Transverse colon (tissue), 4 donors: Measurements from ENCODE around the gene ZNF497. TPM values are rescaled to one million over a fixed set of nuclear protein-coding genes. Genes with fewer than 3 reads are reported as not detected.

Experiments
- DNase-seq: peaks from one replicate; pipeline ENCODE4 v3.0.0-alpha.2; 2019
- H3K27ac ChIP-seq, 4 donors: fragments of 200-600 bp; sonication (generic); 2 replicates each; pipeline ENCODE4 v1.5.1; 2016 to 2018; ENCODE audit warnings: inconsistent platforms in 4 of 4
- H3K27me3 ChIP-seq: fragments of 200-600 bp; sonication (generic); 2 replicates; pipeline ENCODE4 v1.5.1; 2017; ENCODE audit warnings: inconsistent platforms
- H3K36me3 ChIP-seq, 4 donors: fragments of 200-600 bp; sonication (generic); 2 replicates each; pipeline ENCODE4 v1.5.1; 2017 to 2019; ENCODE audit warnings: inconsistent platforms in 4 of 4
- H3K4me1 ChIP-seq, 4 donors: fragments of 200-600 bp; sonication (generic); 2 replicates each; pipeline ENCODE4 v1.5.1; 2017 to 2020; ENCODE audit warnings: inconsistent platforms in 4 of 4
- H3K4me3 ChIP-seq, 4 donors: fragments of 200-600 bp; sonication (generic); 1 replicate in 1 of 4; 2 replicates in 3 of 4; pipeline versions ENCODE4 v1.5.1 to v1.6.1; 2017 to 2019; ENCODE audit warnings: inconsistent platforms in 4 of 4
- H3K9me3 ChIP-seq, 2 donors: fragments of 200-600 bp; sonication (generic); 2 replicates each; pipeline ENCODE4 v1.5.1; 2017 to 2019; ENCODE audit warnings: inconsistent platforms in 2 of 2
- CTCF ChIP-seq, 5 experiments: fragments of 200-600 bp in 3 of 5; fragments of 450-650 bp in 2 of 5; sonication (generic) in 3 of 5; IDR thresholded peaks; 1 replicate in 2 of 5; 2 replicates in 3 of 5; pipeline ENCODE4 v1.5.1; 2016 to 2017; ENCODE audit warnings: antibody characterized with exemption in 5 of 5, inconsistent platforms in 3 of 5, mild to moderate bottlenecking in 2 of 5, moderate library complexity in 1 of 5
- EP300 ChIP-seq: sonication (generic); formaldehyde crosslinking; IDR thresholded peaks from one replicate; pipeline ENCODE4 v1.6.1; 2017; ENCODE audit warnings: antibody characterized with exemption, low read depth
- POLR2A ChIP-seq: fragments of 450-650 bp; IDR thresholded peaks from one replicate; pipeline ENCODE4 v1.6.1; 2016; ENCODE audit warnings: antibody characterized with exemption, mild to moderate bottlenecking, moderate library complexity
- POLR2AphosphoS5 ChIP-seq, 3 donors: sonication (generic); formaldehyde crosslinking; IDR thresholded peaks; one replicate each; pipeline ENCODE4 v1.6.1; 2016; ENCODE audit warnings: antibody characterized with exemption in 3 of 3
- WGBS, 2 donors: methylation state at CpG; one replicate each; pipeline ENCODE4 v1.1.5; 2018; ENCODE audit warnings: low coverage in 1 of 2; 5-methylcytosine and 5-hydroxymethylcytosine counted together
- in situ Hi-C, 4 donors: fragments of 200-750 bp; cut with MboI; loops; one replicate each; pipeline versions ENCODE4 v1.15.0 to v1.15.1; 2017; ENCODE audit warnings: low sequenced_read_pairs in 3 of 4, low pct_ligation_motif_present in 1 of 4, low pct_unique_long_range_greater_than_20kb in 1 of 4
- intact Hi-C: fragments of 100-400 bp; cut with DNase I; formaldehyde crosslinking; loops from one replicate; pipeline ENCODE4 v1.15.1; 2023; ENCODE audit warnings: low total_unique reads
- total RNA-seq, 4 donors: library from RNA; depleted of rRNA; stranded (reverse); fragments of >200 nt; gene quantifications; one replicate each; pipeline ENCODE4 v1.1.0, GENCODE V29; 2016

The ZNF497 gene
- total RNA-seq, 4 donors from 2014 or later, result 1.3 to 19.3 (median 4.2) TPM

DNA sequence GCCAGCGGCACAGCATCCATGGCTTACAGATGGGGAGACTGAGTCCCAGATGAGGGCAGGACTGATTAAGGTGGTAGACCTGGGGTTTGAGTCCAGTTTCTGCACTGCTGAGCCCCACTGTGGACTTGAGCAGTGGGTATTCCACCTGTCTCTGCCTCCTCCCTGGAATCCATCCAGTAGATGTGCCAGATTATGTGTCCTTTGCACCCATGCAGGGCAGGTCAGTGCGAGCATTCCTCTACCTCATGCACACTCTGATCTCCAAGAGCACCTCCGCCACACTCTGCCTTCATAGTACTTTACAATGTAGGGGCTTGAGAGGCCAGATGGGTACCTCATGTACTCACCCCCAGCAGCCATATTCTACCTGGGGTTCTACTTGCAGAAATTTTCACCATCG, 25.7 kb downstream of the ZNF497 start:
- in situ Hi-C loops (no loop called here), intact Hi-C loops (no loop called here)
- H3K9me3 ChIP-seq, result no peaks in the 10 kb centered on the region
- no peak overlapping the region for H3K4me3 ChIP-seq
- 98% methylated on average over 4 of the region's 4 CpGs; no CpG with 5 or more reads in 1 of the 2 donors for whole genome bisulfite sequencing, 2 donors
- H3K27ac ChIP-seq, result no peak overlapping the region
- no peaks in the 10 kb centered on the region for H3K27me3 ChIP-seq
- TF ChIP-seq EP300, result no peak
- TF ChIP-seq POLR2AphosphoS5 (IDR thresholded peaks at IDR 0.05), result no peak
- TF ChIP-seq CTCF (IDR thresholded peaks at IDR 0.05), result no peak
- TF ChIP-seq POLR2A, result no peak
- H3K36me3 ChIP-seq, result peaks cover 0 to 8% (median 3%) of the 10 kb centered on the region in 4 donors
- no peak for DNase-seq
- no peaks in the 10 kb centered on the region for H3K4me1 ChIP-seq

DNA sequence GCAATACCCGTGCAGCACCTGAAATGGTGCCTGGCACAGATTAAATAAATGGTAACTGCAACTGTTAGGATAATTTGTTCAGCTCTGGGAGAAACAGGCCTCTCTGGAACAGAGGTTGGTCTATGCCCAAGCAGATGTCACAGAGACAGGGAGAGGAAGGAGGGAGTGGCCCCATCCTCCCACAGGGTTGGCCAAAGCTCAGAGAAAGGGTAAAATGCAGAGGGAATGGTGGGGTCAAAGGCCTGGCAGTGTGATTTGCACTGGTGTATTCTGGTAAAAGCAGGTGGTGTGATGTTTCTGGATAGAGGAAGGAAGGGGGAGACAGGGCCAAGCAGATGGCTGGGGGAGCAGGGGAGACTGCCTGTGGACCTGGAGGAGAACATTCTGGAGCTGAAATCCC, 26.3 kb downstream of the ZNF497 start:
- intact Hi-C loops, result no loop called here
- H3K4me3 ChIP-seq, result no peak overlapping the region
- H3K27ac ChIP-seq, result no peak overlapping the region
- no peaks in the 10 kb centered on the region for H3K9me3 ChIP-seq
- H3K27me3 ChIP-seq, result no peaks in the 10 kb centered on the region
- in situ Hi-C loops, result no loop called here
- DNase-seq, result no peak
- 88% methylated on average over 1 of the region's 1 CpG; no CpG with 5 or more reads in 1 of the 2 donors for WGBS, 2 donors
- peaks cover 0 to 8% (median 3%) of the 10 kb centered on the region in 4 donors for H3K36me3 ChIP-seq
- TF ChIP-seq EP300, result no peak
- TF ChIP-seq CTCF (IDR thresholded peaks at IDR 0.05), result no peak
- no peak for TF ChIP-seq POLR2AphosphoS5 (IDR thresholded peaks at IDR 0.05)
- no peak for TF ChIP-seq POLR2A
- no peaks in the 10 kb centered on the region for H3K4me1 ChIP-seq

DNA sequence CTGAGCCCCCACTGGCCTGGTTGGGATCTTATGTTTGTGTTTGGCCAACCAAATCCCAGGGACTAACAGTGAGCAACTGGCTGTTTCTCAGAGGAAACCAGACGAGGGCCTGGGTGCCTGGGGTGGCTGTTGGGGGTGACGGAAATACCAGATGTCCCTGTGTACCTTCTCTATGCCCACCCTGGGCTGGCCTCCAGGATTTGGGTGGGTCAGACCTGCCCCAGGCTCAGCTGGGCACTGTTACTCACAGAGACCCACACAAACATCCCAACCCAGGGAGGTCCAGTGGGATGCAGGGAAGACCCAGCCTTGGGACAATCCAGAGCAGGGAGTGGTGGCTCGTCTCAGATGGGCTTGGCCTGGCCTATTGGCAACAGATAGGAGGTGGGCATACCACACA, 26.9 kb downstream of the ZNF497 start:
- intact Hi-C loops, result no loop called here
- TF ChIP-seq POLR2A (no peak), POLR2AphosphoS5 (IDR thresholded peaks at IDR 0.05) (no peak), EP300 (no peak), CTCF (IDR thresholded peaks at IDR 0.05) (no peak)
- WGBS, 2 donors, result 88% methylated on average over 3 of the region's 3 CpGs; no CpG with 5 or more reads in 1 of the 2 donors
- H3K4me1 ChIP-seq, result no peaks in the 10 kb centered on the region
- no peaks in the 10 kb centered on the region for H3K27me3 ChIP-seq
- H3K9me3 ChIP-seq, result no peaks in the 10 kb centered on the region
- in situ Hi-C loops, result no loop called here
- no peak overlapping the region for H3K4me3 ChIP-seq
- H3K27ac ChIP-seq, result no peak overlapping the region
- H3K36me3 ChIP-seq, result peaks cover 0 to 8% (median 3%) of the 10 kb centered on the region in 4 donors
- DNase-seq, result no peak

- intact Hi-C loops, result no loop called here
- no peak for DNase-seq
- Histone ChIP-seq H3K4me1 (no peaks in the 10 kb centered on the region), H3K27ac (no peak overlapping the region), H3K4me3 (no peak overlapping the region), H3K36me3 (peaks cover 0 to 8% (median 3%) of the 10 kb centered on the region in 4 donors), H3K27me3 (no peaks in the 10 kb centered on the region), H3K9me3 (no peaks in the 10 kb centered on the region)
- WGBS, 2 donors, result 88 to 96% methylated on average over 5 to 19 of the region's 19 CpGs
- no peak for TF ChIP-seq EP300
- TF ChIP-seq POLR2A, result no peak
- TF ChIP-seq CTCF (IDR thresholded peaks at IDR 0.05), result no peak
- no peak for TF ChIP-seq POLR2AphosphoS5 (IDR thresholded peaks at IDR 0.05)
- in situ Hi-C loops, result no loop called here
Measured at GRCh38 chr19:58334691-58335249, 27.8 kb downstream of the ZNF497 start.
